A673 (cell line): ENCODE results near the gene MSH3.

ENCODE experiments used
- EZH2 ChIP-seq: fragments of 200-600 bp; sonication (generic); IDR thresholded peaks from 2 replicates; pipeline ENCODE4 v1.6.1; 2017; ENCODE audit warnings: borderline replicate concordance, low read depth, mild to moderate bottlenecking, mixed read lengths, antibody characterized with exemption, low read length; ENCODE audit not compliant: poor library complexity, severe bottlenecking
- TF ChIP-seq, protein P1 (sequence below): fragments of 300-800, 200-600 bp; sonication (generic); conservative IDR thresholded peaks from 2 replicates; pipeline ENCODE4 v1.5.1; 2017; ENCODE audit warnings: low read depth, mild to moderate bottlenecking, antibody characterized with exemption, low read length, moderate library complexity, mixed read lengths

DNA sequence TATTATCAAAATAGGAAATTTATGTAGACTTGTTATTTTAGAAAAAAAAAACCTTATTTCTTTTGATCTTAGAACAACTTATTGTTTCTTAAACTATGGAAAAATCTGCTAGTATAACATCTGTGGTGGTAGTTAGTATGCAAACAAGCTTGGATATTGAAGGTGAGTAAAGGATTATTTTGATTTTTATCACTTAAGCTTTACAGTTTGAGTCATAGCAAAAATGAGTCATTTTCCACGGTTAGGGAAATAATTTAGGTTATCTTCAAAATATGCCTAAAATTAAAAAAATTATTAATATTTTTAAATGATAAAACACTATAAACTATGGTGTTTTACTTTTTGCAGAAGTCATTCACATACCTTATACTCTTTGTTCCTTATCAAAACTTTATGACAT is 107.5 kb downstream of the MSH3 start:
- no peak for TF ChIP-seq EZH2
- TF ChIP-seq, protein P1, sequence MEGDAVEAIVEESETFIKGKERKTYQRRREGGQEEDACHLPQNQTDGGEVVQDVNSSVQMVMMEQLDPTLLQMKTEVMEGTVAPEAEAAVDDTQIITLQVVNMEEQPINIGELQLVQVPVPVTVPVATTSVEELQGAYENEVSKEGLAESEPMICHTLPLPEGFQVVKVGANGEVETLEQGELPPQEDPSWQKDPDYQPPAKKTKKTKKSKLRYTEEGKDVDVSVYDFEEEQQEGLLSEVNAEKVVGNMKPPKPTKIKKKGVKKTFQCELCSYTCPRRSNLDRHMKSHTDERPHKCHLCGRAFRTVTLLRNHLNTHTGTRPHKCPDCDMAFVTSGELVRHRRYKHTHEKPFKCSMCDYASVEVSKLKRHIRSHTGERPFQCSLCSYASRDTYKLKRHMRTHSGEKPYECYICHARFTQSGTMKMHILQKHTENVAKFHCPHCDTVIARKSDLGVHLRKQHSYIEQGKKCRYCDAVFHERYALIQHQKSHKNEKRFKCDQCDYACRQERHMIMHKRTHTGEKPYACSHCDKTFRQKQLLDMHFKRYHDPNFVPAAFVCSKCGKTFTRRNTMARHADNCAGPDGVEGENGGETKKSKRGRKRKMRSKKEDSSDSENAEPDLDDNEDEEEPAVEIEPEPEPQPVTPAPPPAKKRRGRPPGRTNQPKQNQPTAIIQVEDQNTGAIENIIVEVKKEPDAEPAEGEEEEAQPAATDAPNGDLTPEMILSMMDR: no peak
